IMR-90 (cell line): ENCODE measurements around the gene PLCXD1. TPM values are rescaled to one million over a fixed set of nuclear protein-coding genes. Genes with fewer than 3 reads are reported as not detected.

Experiments used
- ATAC-seq: fragments of 200-7000 bp; cut with Tn5 transposase; 2 replicates; pipeline ENCODE4 v1.9.1; 2020; ENCODE audit warnings: low read depth, mild to moderate bottlenecking, moderate library complexity
- BruUV-seq: library from RNA; stranded (reverse); fragments of 400-500 nt; replicated peaks from 2 replicates; lab custom pipeline; 2021; lab: Mats Ljungman, UMichigan
- CTCF ChIA-PET: fragments of 300-600 bp; formaldehyde crosslinking; extraction: SDS; loops from one replicate; lab custom pipeline; 2021; ENCODE audit warnings: antibody characterized with exemption; lab: Yijun Ruan, JAX
- POLR2A ChIA-PET: fragments of 300-600 bp; sonication (Branson Sonifier 250); formaldehyde crosslinking; loops from one replicate; lab custom pipeline; 2022; ENCODE audit warnings: antibody characterized with exemption; ENCODE audit not compliant: unreplicated experiment; lab: Charles Lee
- DNase-seq: peaks from one replicate; pipeline ENCODE4 v3.0.0; 2013
- H2AFZ ChIP-seq: replicated peaks from 2 replicates; pipeline ENCODE3; 2013; ENCODE audit warnings: low read length, mild to moderate bottlenecking; ENCODE audit not compliant: poor library complexity
- H2AK5ac ChIP-seq: 2 replicates; pipeline ENCODE4 v1.6.1; 2013; ENCODE audit warnings: low read depth, low read length, inconsistent platforms
- H2AK9ac ChIP-seq: replicated peaks from 2 replicates; pipeline ENCODE3; 2013; ENCODE audit warnings: mild to moderate bottlenecking, low read depth, low read length, moderate library complexity; ENCODE audit not compliant: poor library complexity
- H2BK120ac ChIP-seq: 2 replicates; pipeline ENCODE4 v1.6.1; 2013; ENCODE audit warnings: low read depth, low read length, inconsistent platforms
- H2BK15ac ChIP-seq: 3 replicates; pipeline ENCODE4 v1.6.1; 2013; ENCODE audit warnings: low read depth, low read length, inconsistent platforms
- H2BK20ac ChIP-seq: 2 replicates; pipeline ENCODE4 v1.6.1; 2013; ENCODE audit warnings: low read depth, mild to moderate bottlenecking, inconsistent platforms, low read length, moderate library complexity
- H2BK5ac ChIP-seq: 2 replicates; pipeline ENCODE4 v1.6.1; 2013; ENCODE audit warnings: mild to moderate bottlenecking, low read depth, low read length, inconsistent platforms; ENCODE audit not compliant: poor library complexity, severe bottlenecking
- H3K14ac ChIP-seq: replicated peaks from 2 replicates; pipeline ENCODE4 v1.6.1; 2013; ENCODE audit warnings: low read depth, low read length, inconsistent platforms
- H3K18ac ChIP-seq: 2 replicates; pipeline ENCODE4 v1.6.1; 2013; ENCODE audit warnings: low read depth, low read length, control low read depth
- H3K23ac ChIP-seq: 2 replicates; pipeline ENCODE4 v1.6.1; 2013; ENCODE audit warnings: low read depth, low read length, inconsistent platforms
- H3K27ac ChIP-seq: 2 replicates; pipeline ENCODE4 v1.5.1; 2013; ENCODE audit warnings: mild to moderate bottlenecking, control low read depth, low read length; ENCODE audit not compliant: insufficient read depth
- H3K27me3 ChIP-seq: 2 replicates; pipeline ENCODE4 v1.6.1; 2013; ENCODE audit warnings: low read length; ENCODE audit not compliant: control insufficient read depth, insufficient read depth
- H3K36me3 ChIP-seq: 2 replicates; pipeline ENCODE4 v1.6.1; 2013; ENCODE audit warnings: low read length, mixed read lengths; ENCODE audit not compliant: control insufficient read depth, insufficient read depth
- H3K4ac ChIP-seq: 2 replicates; pipeline ENCODE4 v1.6.1; 2013; ENCODE audit warnings: low read depth, low read length, inconsistent platforms
- H3K4me1 ChIP-seq: 2 replicates; pipeline ENCODE4 v1.6.1; 2013; ENCODE audit warnings: low read length, mixed read lengths; ENCODE audit not compliant: control insufficient read depth, insufficient read depth
- H3K4me2 ChIP-seq: 2 replicates; pipeline ENCODE4 v1.6.1; 2013; ENCODE audit warnings: low read depth, mild to moderate bottlenecking, control low read depth, low read length, moderate library complexity
- H3K4me3 ChIP-seq: 2 replicates; pipeline ENCODE4 v1.5.1; 2013; ENCODE audit warnings: low read depth, mild to moderate bottlenecking, control low read depth, low read length, moderate library complexity; ENCODE audit not compliant: insufficient read depth
- H3K56ac ChIP-seq: 2 replicates; pipeline ENCODE4 v1.6.1; 2013; ENCODE audit warnings: low read length, inconsistent platforms; ENCODE audit not compliant: insufficient read depth; ENCODE audit errors: extremely low read depth
- H3K79me1 ChIP-seq, 2 experiments: 2 replicates each; pipeline ENCODE4 v1.6.1; 2013; ENCODE audit warnings: low read length in 2 of 2, inconsistent platforms in 1 of 2, low read depth in 1 of 2
- H3K9ac ChIP-seq: 2 replicates; pipeline ENCODE4 v1.6.1; 2013; ENCODE audit warnings: low read depth, low read length, control low read depth
- H3K9me1 ChIP-seq: 2 replicates; pipeline ENCODE4 v1.6.1; 2013; ENCODE audit warnings: low read length, inconsistent platforms; ENCODE audit not compliant: insufficient read depth
- H3K9me3 ChIP-seq: 2 replicates; pipeline ENCODE4 v1.6.1; 2013; ENCODE audit warnings: low read length; ENCODE audit not compliant: control insufficient read depth, insufficient read depth
- H4K20me1 ChIP-seq: 2 replicates; pipeline ENCODE4 v1.6.1; 2013; ENCODE audit warnings: low read length, inconsistent platforms; ENCODE audit not compliant: insufficient read depth
- H4K5ac ChIP-seq: 2 replicates; pipeline ENCODE4 v1.6.1; 2013; ENCODE audit warnings: mild to moderate bottlenecking, low read depth, low read length, control low read depth
- H4K8ac ChIP-seq, 2 experiments: 2 replicates each; pipeline ENCODE4 v1.6.1; 2013; ENCODE audit warnings: low read depth in 2 of 2, low read length in 2 of 2, control low read depth in 1 of 2, inconsistent platforms in 1 of 2
- H4K91ac ChIP-seq: 2 replicates; pipeline ENCODE4 v1.6.1; 2013; ENCODE audit warnings: low read depth, low read length, inconsistent platforms; ENCODE audit not compliant: insufficient read depth
- CEBPB ChIP-seq: IDR thresholded peaks from 2 replicates; pipeline ENCODE4 v1.6.1; 2012; ENCODE audit warnings: low read depth, low read length, improper control_type of control experiment
- MAFK ChIP-seq: IDR thresholded peaks from 2 replicates; pipeline ENCODE4 v1.6.1; 2012; ENCODE audit warnings: low read depth, low read length, improper control_type of control experiment
- MXI1 ChIP-seq: IDR thresholded peaks from 2 replicates; pipeline ENCODE4 v1.6.1; 2012; ENCODE audit warnings: low read depth, mild to moderate bottlenecking, low read length, moderate library complexity, borderline replicate concordance
- POLR2A ChIP-seq: IDR thresholded peaks from 2 replicates; pipeline ENCODE4 v1.6.1; 2012; ENCODE audit warnings: mild to moderate bottlenecking, low read depth, low read length
- WGBS, 2 experiments: methylation state at CpG; one replicate each; pipeline versions ENCODE4 v1.1.5 to v1.1.7; 2013; ENCODE audit warnings: missing lambda C conversion rate in 2 of 2; ENCODE audit not compliant: insufficient read length in 1 of 2; ENCODE audit errors: extremely low coverage in 2 of 2; 5-methylcytosine and 5-hydroxymethylcytosine counted together
- dilution Hi-C: fragments of 300-500 bp; cut with HindIII; formaldehyde crosslinking; loops from one replicate; pipeline ENCODE4 v1.14.3; 2018; ENCODE audit warnings: low sequenced_read_pairs; ENCODE audit not compliant: unreplicated experiment
- in situ Hi-C: fragments of 300-500 bp; cut with MboI; formaldehyde crosslinking; loops from 3 replicates; pipeline ENCODE4 v1.14.3; 2019; ENCODE audit warnings: low sequenced_read_pairs, inconsistent platforms, mixed read lengths
- intact Hi-C: fragments of 100-400 bp; cut with micrococcal nuclease; formaldehyde crosslinking; loops from 2 replicates; pipeline ENCODE4 v1.10.0; 2022
- polyA plus RNA-seq, 3 experiments: library from polyadenylated mRNA; depleted of rRNA; stranded (reverse); fragments of >200 nt; gene quantifications; 2 replicates each; pipeline ENCODE4 v1.2.3, GENCODE V29; 2012; ENCODE audit warnings: low replicate concordance in 1 of 3
- total RNA-seq: library from RNA; depleted of rRNA; stranded (reverse); fragments of >200 nt; gene quantifications from 2 replicates; pipeline ENCODE4 v1.2.3, GENCODE V29; 2012

PLCXD1 gene
- total and polyA plus RNA-seq, 2 of the 4 experiments (the other 2 are of a cell fraction) = 16.7 to 17.7 TPM

- TF ChIP-seq MAFK (no peak), MXI1 (peak; percentile 70; the same call in 1 of the 2 replicates)
These were observed 37.8 kb downstream of the PLCXD1 start, which contains the start of gene GTPBP6 (continued) for GRCh38 chrX:318739-319578.

- Histone ChIP-seq H3K36me3 (peaks cover 11% of the 10 kb centered on the region), H3K4me2 (peak overlapping the region; percentile 88), H4K91ac (no peak overlapping the region; the same call in 1 of the 2 replicates), H3K18ac (no peak overlapping the region; the same call in 1 of the 2 replicates), H2AK9ac (peak overlapping the region; percentile 99), H3K4me1 (peaks cover 2% of the 10 kb centered on the region; the same call in 1 of the 2 replicates), H2AK5ac (0 out of 2 replicates have a peak overlapping the region, but pooled peaks have one; percentile 4), H3K23ac (peak overlapping the region; percentile 49), H2AFZ (peak overlapping the region; percentile 61), H4K8ac (peak overlapping the region in 1 of 2 experiments; percentile 40; a peak in 2 of 4 replicates), H2BK120ac (no peak overlapping the region), H4K5ac (no peak overlapping the region), H3K56ac (peak overlapping the region; percentile 41; the same call in 1 of the 2 replicates), H3K27ac (peak overlapping the region; percentile 73), H3K79me1 (peaks cover 0 to 13% of the 10 kb centered on the region in 2 experiments; a peak in 2 of 4 replicates), H2BK5ac (peak overlapping the region; percentile 14), H3K14ac (peak overlapping the region; percentile 32), H2BK20ac (no peak overlapping the region), H3K9ac (peak overlapping the region; percentile 80), H3K9me1 (no peaks in the 10 kb centered on the region), H3K27me3 (no peaks in the 10 kb centered on the region), H2BK15ac (no peak overlapping the region), H3K4ac (peak overlapping the region; percentile 84), H3K9me3 (no peaks in the 10 kb centered on the region), H4K20me1 (no peaks in the 10 kb centered on the region), H3K4me3 (peak overlapping the region; percentile 79)
- POLR2A ChIA-PET = no interaction called here
- DNase-seq (no peak), ATAC-seq (no peak)
- peak; percentile 12; the same call in 1 of the 2 replicates for TF ChIP-seq POLR2A
- no peak for TF ChIP-seq CEBPB
- dilution Hi-C loops = no loop called here
- in situ Hi-C loops = no loop called here
- WGBS, 2 experiments = 0% methylated on average over 10 of the region's 41 CpGs; no CpG with 5 or more reads in 1 of the 2 experiments
- CTCF ChIA-PET = no interaction called here
- no TSS peak for BruUV-seq
- intact Hi-C loops = no loop called here
These were observed 38.5 kb downstream of the PLCXD1 start for GRCh38 chrX:319579-320125.
